Measurements from ENCODE around the gene MAGEB3.
A peak's percentile ranks its signal among the peaks of the same experiment; 100 is the strongest.

The MAGEB3 gene

DNA sequence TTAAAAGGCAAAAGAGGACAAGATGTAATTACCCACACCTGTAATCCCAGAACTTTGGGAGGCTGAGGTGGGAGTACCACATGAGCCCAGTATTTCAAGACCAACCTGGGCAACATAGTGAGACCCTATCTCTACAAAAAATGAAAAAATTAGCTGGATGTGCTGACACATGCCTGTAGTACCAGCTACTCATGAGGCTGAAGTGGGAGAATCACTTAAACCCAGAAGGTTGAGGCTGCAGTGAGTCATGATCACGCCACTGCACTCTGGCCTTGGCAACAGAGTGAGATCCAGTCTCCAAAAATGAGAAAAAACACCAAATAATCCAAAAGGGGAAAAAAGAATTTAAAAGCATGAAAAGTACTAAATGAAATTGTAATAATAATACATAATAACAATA lies 47.9 kb downstream of the MAGEB3 start:
- no peak for DNase-seq (ENCODE audit: low spot score)

DNA sequence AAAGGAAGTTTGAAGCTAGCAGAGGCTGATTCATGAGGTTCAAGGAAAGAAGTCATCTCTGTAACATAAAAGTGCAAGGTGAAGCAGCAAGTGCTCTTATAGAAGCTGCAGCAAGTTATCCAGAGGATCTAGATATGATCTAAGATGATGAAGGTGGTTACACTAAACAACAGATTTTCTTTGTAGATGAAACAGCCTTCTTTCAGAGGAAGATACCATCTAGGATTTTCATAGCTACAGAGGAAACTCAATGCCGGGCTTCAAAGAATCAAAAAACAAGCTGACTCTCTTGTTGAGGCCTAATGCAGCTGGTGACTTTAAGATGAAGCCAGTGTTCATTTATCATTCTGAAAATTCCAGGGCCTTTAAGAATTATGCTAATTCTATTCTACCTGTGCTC lies 50.0 kb downstream of the MAGEB3 start:
- DNase-seq (ENCODE audit: low spot score), result no peak

DNA sequence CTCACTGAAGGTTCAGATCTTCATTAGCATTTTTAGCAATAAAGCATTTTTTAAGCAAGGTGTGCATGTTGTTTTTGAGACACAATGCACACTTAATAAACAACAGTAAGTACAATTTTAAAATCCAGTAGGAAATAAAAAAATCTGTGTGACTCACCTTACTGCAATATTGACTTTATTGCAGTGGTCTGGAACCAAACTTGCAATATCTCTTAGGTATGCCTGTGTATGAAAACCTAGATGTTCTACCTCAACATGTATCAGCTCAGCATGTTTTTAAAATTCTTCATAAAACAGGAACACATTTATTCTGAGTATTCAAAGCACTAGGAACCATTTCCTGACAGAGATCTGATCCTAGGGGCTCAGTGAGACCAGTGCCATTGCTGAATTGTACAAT lies 52.1 kb downstream of the MAGEB3 start:
- DNase-seq (ENCODE audit: low spot score), result no peak

DNA sequence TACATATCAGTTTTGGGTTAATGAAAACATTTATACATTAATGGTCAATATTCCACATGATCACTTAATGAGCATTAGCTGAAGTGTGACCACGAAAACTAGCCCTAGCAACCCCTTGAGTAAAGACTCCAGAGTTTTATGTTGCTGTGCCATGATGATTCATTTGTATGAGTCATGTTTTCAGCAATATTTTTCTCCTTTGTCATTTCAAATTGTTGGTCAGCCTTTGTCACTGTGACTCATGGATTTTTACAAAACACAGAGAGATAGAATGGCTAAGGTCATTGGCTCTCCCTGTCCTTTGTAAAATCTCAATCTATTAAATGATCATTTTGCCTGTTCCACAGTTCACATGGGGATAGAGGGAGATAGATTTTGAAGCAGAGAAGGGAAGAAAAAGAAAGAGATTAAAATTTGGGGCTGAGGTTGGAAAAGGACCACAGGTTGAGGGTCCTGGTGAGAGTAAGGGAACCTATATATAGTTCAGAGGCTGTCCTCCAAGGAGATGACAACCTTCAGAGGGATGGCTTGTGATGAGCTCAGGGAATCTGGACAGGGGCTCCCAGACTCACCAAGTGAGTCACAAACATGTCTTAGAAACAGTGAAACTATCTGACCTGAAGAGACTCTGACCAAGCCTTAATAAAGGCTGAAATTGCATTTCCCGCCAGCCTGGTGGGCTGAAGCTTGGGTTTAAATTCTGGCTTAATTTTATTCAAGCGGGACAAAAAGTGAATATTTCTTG lies 53.2 kb downstream of the MAGEB3 start:
- DNase-seq (ENCODE audit: low spot score), result peak; percentile 68
